Mesenchymal stem cell (in vitro differentiated cells and primary cell): ENCODE results near the gene ZSCAN21.

Experiments used
- DNase-seq: peaks from one replicate; pipeline ENCODE4 v3.0.0-alpha.2; 2013
- H2AFZ ChIP-seq: one replicate; pipeline ENCODE4 v1.6.1; 2013; ENCODE audit warnings: low read depth, mild to moderate bottlenecking, control low read depth, inconsistent platforms, low read length, moderate library complexity
- H2AK5ac ChIP-seq: 2 replicates; pipeline ENCODE4 v1.6.1; 2013; ENCODE audit warnings: low read length, moderate library complexity, mild to moderate bottlenecking, inconsistent platforms; ENCODE audit not compliant: severe bottlenecking
- H2BK120ac ChIP-seq: one replicate; pipeline ENCODE4 v1.6.1; 2013; ENCODE audit warnings: low read depth, mild to moderate bottlenecking, inconsistent platforms, low read length, moderate library complexity
- H2BK12ac ChIP-seq, 2 experiments: one replicate each; pipeline ENCODE4 v1.6.1; 2013; ENCODE audit warnings: inconsistent platforms in 2 of 2, low read length in 2 of 2, mild to moderate bottlenecking in 2 of 2, moderate library complexity in 2 of 2, control low read depth in 1 of 2
- H2BK15ac ChIP-seq: one replicate; pipeline ENCODE4 v1.6.1; 2013; ENCODE audit warnings: mild to moderate bottlenecking, low read depth, inconsistent platforms; ENCODE audit not compliant: poor library complexity, severe bottlenecking
- H2BK5ac ChIP-seq: 2 replicates; pipeline ENCODE4 v1.6.1; 2013; ENCODE audit warnings: low read depth, mild to moderate bottlenecking, low read length, control low read depth, inconsistent platforms; ENCODE audit not compliant: poor library complexity, severe bottlenecking
- H3K14ac ChIP-seq, 2 experiments: one replicate each; pipeline ENCODE4 v1.6.1; 2013; ENCODE audit warnings: inconsistent platforms in 2 of 2, low read length in 2 of 2, control low read depth in 1 of 2, mild to moderate bottlenecking in 1 of 2, moderate library complexity in 1 of 2
- H3K18ac ChIP-seq, 2 experiments: one replicate each; pipeline ENCODE4 v1.6.1; 2013; ENCODE audit warnings: inconsistent platforms in 2 of 2, low read length in 2 of 2, control low read depth in 1 of 2, low read depth in 1 of 2, mild to moderate bottlenecking in 1 of 2
- H3K23ac ChIP-seq, 2 experiments: one replicate each; pipeline ENCODE4 v1.6.1; 2013; ENCODE audit warnings: inconsistent platforms in 2 of 2, low read length in 2 of 2, mild to moderate bottlenecking in 2 of 2, moderate library complexity in 2 of 2, control low read depth in 1 of 2
- H3K27ac ChIP-seq: 2 replicates; pipeline ENCODE4 v1.5.1; 2013; ENCODE audit warnings: mild to moderate bottlenecking, moderate library complexity, low read length, control low read depth, inconsistent platforms; ENCODE audit not compliant: poor library complexity, severe bottlenecking
- H3K27me3 ChIP-seq, 2 experiments: 2 replicates each; pipeline versions ENCODE4 v1.6.1 to v1.7.0; 2013; ENCODE audit warnings: low read length in 2 of 2, mild to moderate bottlenecking in 2 of 2, moderate library complexity in 2 of 2, control low read depth in 1 of 2, inconsistent platforms in 1 of 2; ENCODE audit not compliant: control insufficient read depth in 1 of 2, insufficient read depth in 1 of 2
- H3K36me3 ChIP-seq, 2 experiments: 2 replicates each; pipeline versions ENCODE4 v1.6.1 to v1.7.0; 2013; ENCODE audit warnings: low read length in 2 of 2, control low read depth in 1 of 2, inconsistent platforms in 1 of 2, low read depth in 1 of 2, mild to moderate bottlenecking in 1 of 2; ENCODE audit not compliant: insufficient read depth in 2 of 2, control insufficient read depth in 1 of 2
- H3K4ac ChIP-seq, 2 experiments: one replicate each; pipeline ENCODE4 v1.6.1; 2013; ENCODE audit warnings: inconsistent platforms in 2 of 2, low read length in 2 of 2, mild to moderate bottlenecking in 2 of 2, moderate library complexity in 2 of 2, control low read depth in 1 of 2, low read depth in 1 of 2
- H3K4me1 ChIP-seq: 2 replicates; pipeline ENCODE4 v1.6.1; 2013; ENCODE audit warnings: low read depth, low read length, control low read depth; ENCODE audit not compliant: control insufficient read depth, insufficient read depth
- H3K4me2 ChIP-seq: 2 replicates; pipeline ENCODE4 v1.6.1; 2013; ENCODE audit warnings: low read length, mild to moderate bottlenecking, inconsistent platforms; ENCODE audit not compliant: poor library complexity, severe bottlenecking
- H3K4me3 ChIP-seq, 2 experiments: 2 replicates each; pipeline versions ENCODE4 v1.5.1 to v1.7.0; 2013; ENCODE audit warnings: low read length in 2 of 2, mild to moderate bottlenecking in 2 of 2, control low read depth in 1 of 2, low read depth in 1 of 2; ENCODE audit not compliant: insufficient read depth in 1 of 2
- H3K79me1 ChIP-seq: replicated peaks from 2 replicates; pipeline ENCODE4 v1.6.1; 2013; ENCODE audit warnings: mild to moderate bottlenecking, control low read depth, low read length, inconsistent platforms; ENCODE audit not compliant: poor library complexity, severe bottlenecking
- H3K9ac ChIP-seq: 2 replicates; pipeline ENCODE4 v1.7.0; 2013; ENCODE audit warnings: mild to moderate bottlenecking, low read length, moderate library complexity
- H3K9me3 ChIP-seq: 2 replicates; pipeline ENCODE4 v1.7.0; 2013; ENCODE audit warnings: mild to moderate bottlenecking, low read length; ENCODE audit not compliant: control insufficient read depth
- H4K8ac ChIP-seq: one replicate; pipeline ENCODE4 v1.6.1; 2013; ENCODE audit warnings: inconsistent platforms, mild to moderate bottlenecking, low read length, moderate library complexity
- H4K91ac ChIP-seq: one replicate; pipeline ENCODE4 v1.6.1; 2013; ENCODE audit warnings: mild to moderate bottlenecking, low read length, inconsistent platforms
- WGBS: methylation state at CpG from one replicate; pipeline ENCODE4 v1.1.7; 2013; ENCODE audit warnings: mixed read lengths; 5-methylcytosine and 5-hydroxymethylcytosine counted together

The ZSCAN21 gene

DNA sequence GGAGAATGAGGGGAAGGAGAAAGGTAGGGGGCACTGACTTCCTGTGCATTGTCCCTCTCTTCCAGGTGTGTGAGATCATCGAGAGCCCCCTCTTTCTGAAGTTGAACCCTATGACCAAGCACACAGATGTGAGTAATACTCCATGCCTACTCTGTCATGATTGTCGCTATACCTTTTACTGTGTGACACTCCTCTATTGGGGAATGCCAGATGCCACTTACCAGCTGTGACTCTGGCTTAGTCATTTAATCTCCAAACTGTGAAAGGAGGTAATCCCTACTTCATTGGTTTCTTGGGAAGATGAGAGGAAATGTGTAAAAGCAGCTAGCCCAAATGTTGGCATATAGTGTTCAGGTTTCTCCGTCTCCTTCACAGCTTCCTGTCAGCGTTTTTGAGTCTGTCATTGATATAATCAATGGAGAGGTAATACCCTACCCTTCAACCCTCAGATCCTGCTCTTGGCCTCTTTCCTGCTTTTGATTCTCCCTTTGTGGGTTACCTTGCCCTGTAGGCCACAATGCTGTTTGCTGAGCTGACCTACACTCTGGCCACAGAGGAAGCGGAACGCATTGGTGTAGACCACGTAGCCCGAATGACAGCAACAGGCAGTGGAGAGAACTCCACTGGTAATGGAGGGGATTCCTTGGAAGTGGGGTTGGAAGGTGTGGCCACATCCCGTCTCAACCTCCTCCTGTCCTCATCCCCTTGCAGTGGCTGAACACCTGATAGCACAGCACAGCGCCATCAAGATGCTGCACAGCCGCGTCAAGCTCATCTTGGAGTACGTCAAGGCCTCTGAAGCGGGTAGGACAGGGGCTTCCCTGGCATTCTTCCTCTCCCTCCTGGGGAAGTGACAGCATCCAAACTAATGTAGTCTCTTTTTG, 41.2 kb downstream of the ZSCAN21 start:
- Histone ChIP-seq H3K4me2 (no peak overlapping the region), H2AK5ac (no peak overlapping the region), H2AFZ (no peak overlapping the region), H3K23ac (no peak overlapping the region), H3K27me3 (no peaks in the 10 kb centered on the region), H2BK5ac (no peak overlapping the region), H3K14ac (peak overlapping the region in 1 of 2 experiments; percentile 8), H2BK15ac (no peak overlapping the region), H3K36me3 (peaks cover 46 to 55% of the 10 kb centered on the region in 2 experiments), H3K27ac (no peak overlapping the region), H3K4me3 (no peak overlapping the region), H4K8ac (peak overlapping the region; percentile 47), H3K9me3 (no peaks in the 10 kb centered on the region), H3K79me1 (peaks cover 21% of the 10 kb centered on the region), H3K9ac (peak overlapping the region; percentile 3), H4K91ac (peak overlapping the region; percentile 23), H2BK12ac (peak overlapping the region; percentile 29 to 88), H3K4ac (peak overlapping the region in 1 of 2 experiments; percentile 50), H3K4me1 (peaks cover 8% of the 10 kb centered on the region), H2BK120ac (no peak overlapping the region), H3K18ac (peak overlapping the region in 1 of 2 experiments; percentile 69)
- no peak for DNase-seq
- 89% methylated on average over 13 of the region's 14 CpGs for WGBS

DNA sequence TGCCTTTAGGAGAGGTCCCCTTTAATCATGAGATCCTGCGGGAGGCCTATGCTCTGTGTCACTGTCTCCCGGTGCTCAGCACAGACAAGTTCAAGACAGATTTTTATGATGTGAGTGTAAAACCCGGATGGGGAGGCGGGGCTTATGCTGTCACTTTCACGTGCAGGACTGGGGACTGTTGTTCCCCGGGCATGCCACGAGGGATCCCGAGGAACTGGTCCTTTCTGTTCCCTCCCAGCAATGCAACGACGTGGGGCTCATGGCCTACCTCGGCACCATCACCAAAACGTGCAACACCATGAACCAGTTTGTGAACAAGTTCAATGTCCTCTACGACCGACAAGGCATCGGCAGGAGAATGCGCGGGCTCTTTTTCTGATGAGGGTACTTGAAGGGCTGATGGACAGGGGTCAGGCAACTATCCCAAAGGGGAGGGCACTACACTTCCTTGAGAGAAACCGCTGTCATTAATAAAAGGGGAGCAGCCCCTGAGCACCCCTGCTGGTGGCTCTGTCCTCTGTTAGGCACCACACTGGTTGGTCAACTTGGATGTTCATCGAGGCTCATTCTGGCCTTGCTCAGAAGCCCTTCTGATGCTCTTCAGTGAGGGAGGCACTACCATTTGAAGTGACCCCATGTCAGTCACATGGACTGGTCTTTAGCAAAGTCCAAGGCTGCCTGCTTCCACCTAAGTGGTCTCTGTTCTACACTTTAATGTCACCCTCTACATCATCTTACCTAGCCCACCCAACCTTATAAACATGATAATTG, 42.0 kb downstream of the ZSCAN21 start:
- no peak overlapping the region for H3K18ac ChIP-seq
- no peak overlapping the region for H3K14ac ChIP-seq
- no peaks in the 10 kb centered on the region for H3K9me3 ChIP-seq
- peak overlapping the region in 1 of 2 experiments; percentile 68 for H3K23ac ChIP-seq
- H2BK120ac ChIP-seq = no peak overlapping the region
- H3K4ac ChIP-seq = peak overlapping the region in 1 of 2 experiments; percentile 32
- no peak overlapping the region for H4K8ac ChIP-seq
- H3K27me3 ChIP-seq = no peaks in the 10 kb centered on the region
- peak overlapping the region; percentile 68 for H2BK15ac ChIP-seq
- H3K36me3 ChIP-seq = peaks cover 54 to 64% of the 10 kb centered on the region in 2 experiments
- peaks cover 25% of the 10 kb centered on the region for H3K79me1 ChIP-seq
- WGBS = 64% methylated on average over 19 of the region's 19 CpGs
- peaks cover 8% of the 10 kb centered on the region for H3K4me1 ChIP-seq
- no peak overlapping the region for H2AK5ac ChIP-seq
- H3K9ac ChIP-seq = no peak overlapping the region
- no peak overlapping the region for H2BK12ac ChIP-seq
- peak; percentile 54 for DNase-seq
- H3K27ac ChIP-seq = no peak overlapping the region
- H2BK5ac ChIP-seq = no peak overlapping the region
- no peak overlapping the region for H4K91ac ChIP-seq
- no peak overlapping the region for H2AFZ ChIP-seq
- no peak overlapping the region for H3K4me2 ChIP-seq
- no peak overlapping the region for H3K4me3 ChIP-seq

DNA sequence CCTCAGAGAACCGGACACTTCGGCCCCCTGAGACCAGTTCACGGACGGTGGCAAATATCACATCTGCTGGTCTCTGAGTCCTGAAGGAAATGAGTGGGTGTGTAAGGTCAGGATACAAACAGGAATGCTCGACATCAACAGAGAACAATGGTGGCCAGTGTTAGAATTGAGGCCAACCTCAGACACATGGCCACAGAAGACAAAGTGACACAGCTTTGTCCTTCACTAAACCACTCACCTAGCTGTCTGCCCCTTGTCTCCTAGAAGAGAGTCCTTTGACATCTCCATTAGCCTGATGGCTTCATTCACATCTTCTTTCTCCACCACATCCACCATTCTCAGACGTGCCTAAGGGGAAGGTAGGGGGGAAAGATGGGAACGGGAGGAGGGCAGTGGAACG, 43.5 kb downstream of the ZSCAN21 start:
- H3K27me3 ChIP-seq = no peaks in the 10 kb centered on the region
- no peak overlapping the region for H3K27ac ChIP-seq
- H3K4me1 ChIP-seq = peaks cover 8% of the 10 kb centered on the region
- no peak overlapping the region for H4K8ac ChIP-seq
- no peak overlapping the region for H3K23ac ChIP-seq
- H3K79me1 ChIP-seq = peaks cover 33% of the 10 kb centered on the region
- no peak overlapping the region for H4K91ac ChIP-seq
- no peak overlapping the region for H2BK12ac ChIP-seq
- no peak overlapping the region for H3K4ac ChIP-seq
- H3K9ac ChIP-seq = no peak overlapping the region
- H3K14ac ChIP-seq = no peak overlapping the region
- no peak overlapping the region for H3K18ac ChIP-seq
- peaks cover 68 to 76% of the 10 kb centered on the region in 2 experiments for H3K36me3 ChIP-seq
- 74% methylated on average over 8 of the region's 8 CpGs for WGBS
- no peak for DNase-seq
- H2BK15ac ChIP-seq = no peak overlapping the region
- no peak overlapping the region for H3K4me2 ChIP-seq
- no peak overlapping the region for H2AFZ ChIP-seq
- H2BK5ac ChIP-seq = no peak overlapping the region
- no peak overlapping the region for H2AK5ac ChIP-seq
- no peaks in the 10 kb centered on the region for H3K9me3 ChIP-seq
- H2BK120ac ChIP-seq = no peak overlapping the region
- no peak overlapping the region for H3K4me3 ChIP-seq

DNA sequence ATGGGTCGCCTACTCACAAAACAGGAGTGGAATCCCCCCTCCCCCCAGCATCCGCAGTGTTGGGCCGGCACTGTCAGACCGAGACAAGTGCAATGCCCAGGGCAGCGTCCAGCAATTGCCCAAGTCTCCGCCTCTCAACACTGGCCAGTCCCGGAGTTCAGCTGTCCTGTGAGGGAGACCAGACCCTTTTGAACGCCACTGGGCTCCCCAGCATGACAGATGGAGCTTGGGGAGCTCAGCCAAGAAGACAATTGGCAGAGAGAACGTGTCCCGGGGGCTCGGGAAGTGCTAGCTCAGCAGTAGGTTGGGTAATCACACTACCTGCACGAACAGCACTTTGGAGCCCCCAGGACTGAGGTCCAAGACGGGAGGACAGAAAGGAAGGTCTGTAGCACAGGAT, 43.9 kb downstream of the ZSCAN21 start:
- peak overlapping the region in 1 of 2 experiments; percentile 18 for H3K23ac ChIP-seq
- no peak overlapping the region for H4K8ac ChIP-seq
- no peak overlapping the region for H3K4me2 ChIP-seq
- peaks cover 72 to 81% of the 10 kb centered on the region in 2 experiments for H3K36me3 ChIP-seq
- H4K91ac ChIP-seq = no peak overlapping the region
- no peak for DNase-seq
- no peak overlapping the region for H2BK5ac ChIP-seq
- H3K9me3 ChIP-seq = no peaks in the 10 kb centered on the region
- no peak overlapping the region for H3K4me3 ChIP-seq
- H3K4ac ChIP-seq = no peak overlapping the region
- peaks cover 4% of the 10 kb centered on the region for H3K4me1 ChIP-seq
- H2BK120ac ChIP-seq = no peak overlapping the region
- H2AFZ ChIP-seq = no peak overlapping the region
- no peak overlapping the region for H3K27ac ChIP-seq
- no peak overlapping the region for H3K18ac ChIP-seq
- peak overlapping the region; percentile 2 for H3K9ac ChIP-seq
- no peak overlapping the region for H2AK5ac ChIP-seq
- no peak overlapping the region for H2BK12ac ChIP-seq
- H3K27me3 ChIP-seq = no peaks in the 10 kb centered on the region
- H3K79me1 ChIP-seq = peaks cover 37% of the 10 kb centered on the region
- no peak overlapping the region for H2BK15ac ChIP-seq
- no peak overlapping the region for H3K14ac ChIP-seq
- 73% methylated on average over 13 of the region's 13 CpGs for WGBS
